ENCODE measurements around the gene C11orf21. TPM values are rescaled to one million over a fixed set of nuclear protein-coding genes. Genes with fewer than 3 reads are reported as not detected.

Gene C11orf21
- total RNA-seq, 1 experiment from 2014 or later, result not detected

- Histone ChIP-seq H3K27ac (ENCODE audit: low read length) (no peak overlapping the region), H3K27me3 (ENCODE audit: low read length) (no peaks in the 10 kb centered on the region), H3K4me1 (ENCODE audit: low read length) (no peaks in the 10 kb centered on the region), H3K79me2 (ENCODE audit: low read length) (no peaks in the 10 kb centered on the region), H3K9ac (ENCODE audit: low read length) (no peak overlapping the region), H3K9me2 (replicated peaks; ENCODE audit: insufficient read depth, low read length) (no peaks in the 10 kb centered on the region), H3K4me2 (ENCODE audit: low read depth, low read length, poor library complexity, severe bottlenecking) (no peak overlapping the region), H4K20me1 (ENCODE audit: insufficient read depth, low read depth, low read length) (no peaks in the 10 kb centered on the region), H3K9me3 (ENCODE audit: low read length) (no peaks in the 10 kb centered on the region), H3K4me3 (ENCODE audit: low read length) (no peak overlapping the region), H3K36me3 (ENCODE audit: insufficient read depth, low read length) (no peaks in the 10 kb centered on the region), H2AFZ (ENCODE audit: low read length) (no peak overlapping the region)
- no peak for DNase-seq
Observed at GRCh38 chr11:2314136-2314524, 12.4 kb upstream of the C11orf21 start.

GRCh38 chr11:2313051-2313951 is 11.6 kb upstream of the C11orf21 start:
- Histone ChIP-seq H3K27me3 (ENCODE audit: low read length) (no peaks in the 10 kb centered on the region), H3K9me2 (replicated peaks; ENCODE audit: insufficient read depth, low read length) (no peaks in the 10 kb centered on the region), H2AFZ (ENCODE audit: low read length) (no peak overlapping the region), H3K9ac (ENCODE audit: low read length) (no peak overlapping the region), H3K9me3 (ENCODE audit: low read length) (no peaks in the 10 kb centered on the region), H3K36me3 (ENCODE audit: insufficient read depth, low read length) (no peaks in the 10 kb centered on the region), H3K4me3 (ENCODE audit: low read length) (no peak overlapping the region), H4K20me1 (ENCODE audit: insufficient read depth, low read depth, low read length) (no peaks in the 10 kb centered on the region), H3K27ac (ENCODE audit: low read length) (no peak overlapping the region), H3K4me2 (ENCODE audit: low read depth, low read length, poor library complexity, severe bottlenecking) (no peak overlapping the region), H3K79me2 (ENCODE audit: low read length) (no peaks in the 10 kb centered on the region), H3K4me1 (ENCODE audit: low read length) (no peaks in the 10 kb centered on the region)
- no peak for DNase-seq

- Histone ChIP-seq H3K9ac (ENCODE audit: low read length) (no peak overlapping the region), H3K9me3 (ENCODE audit: low read length) (no peaks in the 10 kb centered on the region), H3K4me2 (ENCODE audit: low read depth, low read length, poor library complexity, severe bottlenecking) (no peak overlapping the region), H3K36me3 (ENCODE audit: insufficient read depth, low read length) (no peaks in the 10 kb centered on the region), H4K20me1 (ENCODE audit: insufficient read depth, low read depth, low read length) (no peaks in the 10 kb centered on the region), H3K79me2 (ENCODE audit: low read length) (no peaks in the 10 kb centered on the region), H3K27ac (ENCODE audit: low read length) (no peak overlapping the region), H3K4me3 (ENCODE audit: low read length) (no peak overlapping the region), H2AFZ (ENCODE audit: low read length) (no peak overlapping the region), H3K4me1 (ENCODE audit: low read length) (no peaks in the 10 kb centered on the region), H3K27me3 (ENCODE audit: low read length) (no peaks in the 10 kb centered on the region), H3K9me2 (replicated peaks; ENCODE audit: insufficient read depth, low read length) (no peaks in the 10 kb centered on the region)
- DNase-seq, result no peak
Observed at GRCh38 chr11:2312232-2313042, 10.7 kb upstream of the C11orf21 start.

DNA sequence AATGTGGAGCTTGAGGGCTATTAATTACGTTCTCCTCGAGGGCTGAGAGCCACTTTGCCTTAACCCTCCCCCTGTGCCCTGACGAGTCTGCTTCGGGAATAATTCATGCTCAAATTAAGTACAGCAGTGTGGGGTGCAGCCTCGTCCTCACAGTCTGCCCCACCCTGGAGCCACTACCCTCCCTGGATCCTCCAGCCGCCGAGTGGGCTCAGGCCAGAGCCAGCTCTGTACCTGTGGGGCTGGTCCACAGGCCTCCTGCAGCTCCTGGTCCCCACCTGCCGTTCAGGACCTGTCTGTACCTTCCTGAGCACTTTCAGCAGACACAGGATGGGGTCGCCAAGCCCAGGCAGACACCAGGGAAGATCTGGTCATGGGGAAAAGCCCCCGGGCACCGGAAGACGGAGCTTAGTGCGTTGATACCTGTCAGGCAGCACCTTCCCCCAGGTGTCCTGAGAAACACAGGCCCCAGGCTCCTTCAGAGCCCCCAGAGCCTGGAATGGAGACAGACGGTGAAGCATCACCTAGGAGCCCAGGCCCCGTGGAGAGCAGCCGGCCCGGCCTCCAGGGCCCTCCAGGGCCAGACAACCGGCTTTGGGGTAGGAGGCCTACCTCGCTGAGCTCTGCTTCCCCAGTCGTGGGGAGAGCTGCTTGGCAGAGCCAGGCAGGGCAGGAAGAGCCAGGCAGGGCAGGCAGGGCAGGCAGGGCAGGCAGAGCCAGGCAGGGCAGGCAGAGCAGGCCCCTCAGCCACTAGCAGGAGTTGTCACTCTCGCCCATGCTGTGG is 9.8 kb upstream of the C11orf21 start:
- no peak overlapping the region for H3K27ac ChIP-seq (ENCODE audit: low read length)
- no peaks in the 10 kb centered on the region for H3K79me2 ChIP-seq (ENCODE audit: low read length)
- no peaks in the 10 kb centered on the region for H3K27me3 ChIP-seq (ENCODE audit: low read length)
- no peaks in the 10 kb centered on the region for H3K9me3 ChIP-seq (ENCODE audit: low read length)
- no peaks in the 10 kb centered on the region for H3K9me2 ChIP-seq (replicated peaks; ENCODE audit: insufficient read depth, low read length)
- no peak overlapping the region for H2AFZ ChIP-seq (ENCODE audit: low read length)
- DNase-seq, result no peak
- H3K9ac ChIP-seq (ENCODE audit: low read length), result no peak overlapping the region
- no peaks in the 10 kb centered on the region for H4K20me1 ChIP-seq (ENCODE audit: insufficient read depth, low read depth, low read length)
- no peaks in the 10 kb centered on the region for H3K4me1 ChIP-seq (ENCODE audit: low read length)
- no peak overlapping the region for H3K4me3 ChIP-seq (ENCODE audit: low read length)
- no peak overlapping the region for H3K4me2 ChIP-seq (ENCODE audit: low read depth, low read length, poor library complexity, severe bottlenecking)
- no peaks in the 10 kb centered on the region for H3K36me3 ChIP-seq (ENCODE audit: insufficient read depth, low read length)

DNA sequence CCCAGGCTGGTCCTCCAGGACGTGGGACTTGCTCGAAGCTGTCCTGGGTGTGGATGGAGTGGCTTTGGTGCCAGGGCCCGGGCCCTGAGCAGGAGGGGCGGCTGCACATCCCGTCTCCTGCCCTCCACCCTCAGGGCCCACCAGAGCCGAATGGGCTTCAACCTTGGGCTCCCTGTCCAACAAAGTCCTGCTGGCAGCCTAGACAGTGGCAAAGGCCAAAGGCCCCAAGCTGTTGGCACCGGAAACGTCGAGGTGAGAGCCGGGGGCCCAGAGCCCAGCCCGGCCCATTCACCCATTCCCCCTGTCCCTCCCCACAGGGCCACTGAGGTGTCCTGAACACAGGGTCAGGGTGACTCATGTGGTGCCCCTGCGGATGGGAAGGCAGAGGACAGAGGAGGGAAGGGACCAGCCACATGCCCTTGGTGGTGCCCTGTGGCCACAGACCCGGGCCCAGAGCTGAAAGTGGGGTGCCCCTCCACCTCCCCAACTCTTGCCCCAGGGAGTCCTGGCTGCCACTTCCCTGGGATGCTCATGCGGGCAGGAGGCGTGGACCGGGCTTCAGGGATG is 9.2 kb upstream of the C11orf21 start:
- Histone ChIP-seq H3K27me3 (ENCODE audit: low read length) (no peaks in the 10 kb centered on the region), H3K9me3 (ENCODE audit: low read length) (no peaks in the 10 kb centered on the region), H3K9ac (ENCODE audit: low read length) (no peak overlapping the region), H3K4me2 (ENCODE audit: low read depth, low read length, poor library complexity, severe bottlenecking) (no peak overlapping the region), H3K27ac (ENCODE audit: low read length) (no peak overlapping the region), H4K20me1 (ENCODE audit: insufficient read depth, low read depth, low read length) (no peaks in the 10 kb centered on the region), H3K36me3 (ENCODE audit: insufficient read depth, low read length) (no peaks in the 10 kb centered on the region), H3K79me2 (ENCODE audit: low read length) (no peaks in the 10 kb centered on the region), H3K4me3 (ENCODE audit: low read length) (no peak overlapping the region), H3K9me2 (replicated peaks; ENCODE audit: insufficient read depth, low read length) (no peaks in the 10 kb centered on the region), H3K4me1 (ENCODE audit: low read length) (no peaks in the 10 kb centered on the region), H2AFZ (ENCODE audit: low read length) (no peak overlapping the region)
- DNase-seq, result no peak

- Histone ChIP-seq H3K4me3 (ENCODE audit: low read length) (no peak overlapping the region), H4K20me1 (ENCODE audit: insufficient read depth, low read depth, low read length) (no peaks in the 10 kb centered on the region), H3K79me2 (ENCODE audit: low read length) (no peaks in the 10 kb centered on the region), H3K9me3 (ENCODE audit: low read length) (no peaks in the 10 kb centered on the region), H3K9ac (ENCODE audit: low read length) (no peak overlapping the region), H3K27ac (ENCODE audit: low read length) (no peak overlapping the region), H3K4me1 (ENCODE audit: low read length) (no peaks in the 10 kb centered on the region), H2AFZ (ENCODE audit: low read length) (no peak overlapping the region), H3K9me2 (replicated peaks; ENCODE audit: insufficient read depth, low read length) (no peaks in the 10 kb centered on the region), H3K4me2 (ENCODE audit: low read depth, low read length, poor library complexity, severe bottlenecking) (no peak overlapping the region), H3K36me3 (ENCODE audit: insufficient read depth, low read length) (no peaks in the 10 kb centered on the region), H3K27me3 (ENCODE audit: low read length) (no peaks in the 10 kb centered on the region)
- DNase-seq, result no peak
Observed at GRCh38 chr11:2310073-2310785, 8.5 kb upstream of the C11orf21 start.

- no peaks in the 10 kb centered on the region for H3K27me3 ChIP-seq (ENCODE audit: low read length)
- H3K9me3 ChIP-seq (ENCODE audit: low read length), result no peaks in the 10 kb centered on the region
- H3K4me1 ChIP-seq (ENCODE audit: low read length), result no peaks in the 10 kb centered on the region
- no peaks in the 10 kb centered on the region for H4K20me1 ChIP-seq (ENCODE audit: insufficient read depth, low read depth, low read length)
- H3K4me2 ChIP-seq (ENCODE audit: low read depth, low read length, poor library complexity, severe bottlenecking), result no peak overlapping the region
- no peaks in the 10 kb centered on the region for H3K9me2 ChIP-seq (replicated peaks; ENCODE audit: insufficient read depth, low read length)
- no peak overlapping the region for H3K4me3 ChIP-seq (ENCODE audit: low read length)
- H3K27ac ChIP-seq (ENCODE audit: low read length), result no peak overlapping the region
- DNase-seq, result no peak
- H3K36me3 ChIP-seq (ENCODE audit: insufficient read depth, low read length), result no peaks in the 10 kb centered on the region
- H2AFZ ChIP-seq (ENCODE audit: low read length), result no peak overlapping the region
- no peaks in the 10 kb centered on the region for H3K79me2 ChIP-seq (ENCODE audit: low read length)
- no peak overlapping the region for H3K9ac ChIP-seq (ENCODE audit: low read length)
Observed at GRCh38 chr11:2309251-2310072, 7.7 kb upstream of the C11orf21 start.
